ENCODE data around the gene AGO4.
"Not testable (repeated sequence)": the region's sequence is repeated elsewhere in the genome, so short reads cannot be mapped to it uniquely, and the experiment has no call there.

AGO4 gene

GRCh38 chr1:35790670-35791069, 17.1 kb upstream of the AGO4 start:
- CTCF ChIA-PET = no interaction called here
- no peak for DNase-seq (ENCODE audit: low read depth, low spot score)
- H3K4me3 ChIP-seq (ENCODE audit: low read depth, low read length) = no peak overlapping the region
- POLR2A ChIA-PET = no interaction called here
- TF ChIP-seq CTCF (IDR thresholded peaks at IDR 0.05; ENCODE audit: insufficient read depth, low read length, missing control alignments) = no peak

GRCh38 chr1:35795295-35795694, 12.5 kb upstream of the AGO4 start:
- TF ChIP-seq CTCF (IDR thresholded peaks at IDR 0.05; ENCODE audit: insufficient read depth, low read length, missing control alignments) = no peak
- POLR2A ChIA-PET = no interaction called here
- CTCF ChIA-PET = no interaction called here

GRCh38 chr1:35797380-35797779, 10.4 kb upstream of the AGO4 start:
- POLR2A ChIA-PET = no interaction called here
- no peak overlapping the region for H3K4me3 ChIP-seq (ENCODE audit: low read depth, low read length)

More at GRCh38 chr1:35795295-35795694, 12.5 kb upstream of the AGO4 start:
- DNase-seq (ENCODE audit: low read depth, low spot score) = no peak
- H3K4me3 ChIP-seq (ENCODE audit: low read depth, low read length) = no peak overlapping the region

GRCh38 chr1:35798019-35798418, 9.8 kb upstream of the AGO4 start:
- CTCF ChIA-PET = interaction anchor here (0.8 to 1.5 kb wide), 2 partner anchors 23 to 233 kb away, joined by 3 to 4 read pairs; no protein-coding TSS in a partner anchor
- DNase-seq (ENCODE audit: low read depth, low spot score); H3K4me3 ChIP-seq (ENCODE audit: low read depth, low read length); POLR2A ChIA-PET: not testable (repeated sequence)

More at GRCh38 chr1:35797380-35797779, 10.4 kb upstream of the AGO4 start:
- no peak for DNase-seq (ENCODE audit: low read depth, low spot score)
- no peak for TF ChIP-seq CTCF (IDR thresholded peaks at IDR 0.05; ENCODE audit: insufficient read depth, low read length, missing control alignments)
- CTCF ChIA-PET = interaction anchor here (1.5 kb wide), 1 partner anchor 232 kb away, joined by 3 read pairs; no protein-coding TSS in a partner anchor

GRCh38 chr1:35800167-35800887, 7.5 kb upstream of the AGO4 start:
- DNase-seq (ENCODE audit: low read depth, low spot score); CTCF ChIA-PET; H3K4me3 ChIP-seq (ENCODE audit: low read depth, low read length); POLR2A ChIA-PET: not testable (repeated sequence)

- TF ChIP-seq CTCF (IDR thresholded peaks at IDR 0.05; ENCODE audit: insufficient read depth, low read length, missing control alignments) = no peak
- H3K4me3 ChIP-seq (ENCODE audit: low read depth, low read length) = peak overlapping the region; percentile 72
- ChIA-PET POLR2A (no interaction called here), CTCF (no interaction called here)
- DNase-seq (ENCODE audit: low read depth, low spot score) = no peak
Measured at GRCh38 chr1:35808450-35809113, 766 bp downstream of the AGO4 start.

- peak overlapping the region; percentile 72 for H3K4me3 ChIP-seq (ENCODE audit: low read depth, low read length)
- no peak for TF ChIP-seq CTCF (IDR thresholded peaks at IDR 0.05; ENCODE audit: insufficient read depth, low read length, missing control alignments)
- DNase-seq (ENCODE audit: low read depth, low spot score) = no peak
- ChIA-PET CTCF (interaction anchor here (0.8 to 1.3 kb wide), 3 partner anchors 9 to 240 kb away, joined by 3 to 4 read pairs (median 4); no protein-coding TSS in a partner anchor), POLR2A (no interaction called here)
Measured at GRCh38 chr1:35809114-35810095, 1.6 kb downstream of the AGO4 start.
